NCI-H2081 (cell line): ENCODE measurements around the gene IL24.

Experiments used
- DNase-seq, 2 experiments: peaks; one replicate each; lab custom pipeline; 2025; lab: John Stamatoyannopoulos, UW

IL24 gene

DNA sequence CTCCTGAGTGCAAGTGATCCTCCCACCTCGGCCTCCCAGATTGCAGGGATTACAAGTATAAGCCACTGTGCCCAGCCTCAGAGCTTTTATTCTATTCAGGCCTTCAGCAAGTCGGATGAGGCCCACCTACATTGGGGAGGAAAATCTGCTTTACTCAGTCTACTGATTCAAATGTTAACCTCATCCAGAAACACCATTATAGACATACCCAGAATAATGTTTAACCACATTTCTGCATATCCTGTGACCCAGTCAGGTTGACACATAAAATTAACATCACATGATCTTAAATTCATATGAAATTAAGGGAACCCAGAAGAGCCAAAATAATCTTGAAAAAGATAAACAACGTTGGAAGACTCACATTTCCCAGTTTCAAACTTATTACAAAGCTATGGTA, 16.9 kb upstream of the IL24 start:
- no peak for DNase-seq

GRCh38 chr1:206882555-206882954, 14.7 kb upstream of the IL24 start:
- no peak for DNase-seq

DNA sequence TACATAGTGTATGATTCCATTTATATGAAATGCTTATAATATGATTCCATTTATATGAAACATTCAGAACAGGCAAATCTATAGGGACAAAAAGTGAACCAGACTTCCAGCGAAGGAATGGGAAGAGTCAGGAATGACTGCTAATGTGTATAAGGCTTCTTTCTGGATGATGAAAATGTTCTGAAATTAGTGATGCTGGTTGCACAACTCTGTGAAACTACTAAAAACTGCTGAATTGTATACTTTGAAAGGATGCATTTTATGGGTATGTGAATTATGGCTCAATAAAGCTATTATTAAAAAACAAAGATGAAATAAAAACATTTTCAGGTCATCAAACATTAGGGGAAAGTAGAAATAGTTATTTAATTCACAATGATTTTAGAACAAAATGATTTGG, 14.1 kb upstream of the IL24 start:
- no peak for DNase-seq

- no peak for DNase-seq
Observed at GRCh38 chr1:206883876-206884275, 13.4 kb upstream of the IL24 start.

DNA sequence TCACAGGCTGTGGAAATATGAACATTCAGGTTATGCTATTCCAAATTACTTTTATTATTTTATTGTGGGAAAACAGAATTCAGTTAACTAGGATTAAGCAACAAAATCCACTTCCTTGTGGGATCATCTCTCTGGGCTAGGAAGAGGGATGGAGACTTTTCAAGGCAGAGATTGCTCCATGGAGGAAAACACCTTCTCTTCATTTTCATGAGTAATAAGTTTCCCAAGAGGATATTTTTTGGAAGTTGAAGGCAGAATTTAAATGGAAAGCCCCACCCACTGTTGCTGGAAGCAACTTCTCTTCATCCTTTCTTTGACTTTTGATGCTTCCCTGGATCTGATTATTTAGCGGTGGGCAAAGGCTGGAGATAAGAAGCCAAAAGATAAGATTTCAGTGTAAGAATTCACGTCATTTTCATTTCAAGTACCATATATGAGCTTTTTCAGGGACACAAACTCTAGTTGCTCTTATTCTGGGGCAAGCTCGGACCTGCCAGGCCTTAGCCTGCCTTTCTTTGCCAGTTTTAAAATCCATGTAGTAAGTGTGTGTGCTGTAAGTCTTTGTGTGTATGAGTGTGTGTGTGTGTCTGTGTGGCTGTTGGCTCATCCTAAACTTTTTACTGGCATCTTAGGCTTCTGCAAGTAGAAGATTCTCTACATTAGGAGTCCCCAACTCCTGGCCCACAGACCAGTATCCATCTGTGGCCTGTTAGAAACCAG, 11.7 kb upstream of the IL24 start:
- no peak for DNase-seq

DNA sequence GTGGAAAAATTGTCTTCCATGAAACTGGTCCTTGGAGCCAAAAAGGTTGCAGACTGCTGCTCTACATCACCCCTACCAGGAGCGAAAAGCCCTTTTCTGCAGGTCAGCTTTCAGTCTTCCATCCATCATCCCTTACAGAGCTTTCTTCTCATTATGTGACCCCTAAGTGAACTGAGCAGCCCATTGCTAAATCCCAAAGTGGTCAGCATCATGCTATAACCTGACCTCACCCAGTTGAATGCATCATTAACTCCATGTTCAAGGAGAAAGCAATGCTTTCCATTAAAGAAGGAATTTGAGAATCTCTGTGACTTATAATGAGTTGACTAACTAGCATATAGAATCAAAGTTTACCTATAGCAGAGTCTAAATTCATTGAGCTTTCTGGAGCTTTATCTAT, 10.4 kb upstream of the IL24 start:
- DNase-seq = no peak

GRCh38 chr1:206887701-206888100, 9.5 kb upstream of the IL24 start:
- DNase-seq = no peak

- no peak for DNase-seq
Observed at GRCh38 chr1:206890125-206891060, 6.8 kb upstream of the IL24 start.

DNA sequence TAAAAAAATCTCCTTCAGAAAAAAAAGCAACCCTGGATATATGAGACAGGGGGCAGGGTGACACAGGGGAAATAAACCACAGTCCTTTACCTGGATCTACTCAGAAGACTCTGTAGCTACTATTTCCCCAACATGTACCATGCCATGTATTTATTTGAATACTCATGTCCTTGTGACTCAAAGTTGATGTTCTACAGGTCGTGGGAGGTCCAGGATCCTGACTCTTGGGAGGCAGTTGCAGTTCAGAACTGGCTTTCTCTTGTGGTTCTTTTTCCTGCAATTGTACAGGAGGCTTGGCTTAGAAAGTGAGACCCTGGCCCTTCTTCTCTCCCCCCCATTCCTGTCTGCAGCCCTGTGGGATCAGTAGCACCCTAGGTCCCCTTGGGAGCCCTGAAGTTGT, 5.8 kb upstream of the IL24 start:
- DNase-seq = no peak

- DNase-seq = no peak
Observed at GRCh38 chr1:206892351-206892984, 4.8 kb upstream of the IL24 start.

- DNase-seq = no peak
Observed at GRCh38 chr1:206893380-206893779, 3.9 kb upstream of the IL24 start.

DNA sequence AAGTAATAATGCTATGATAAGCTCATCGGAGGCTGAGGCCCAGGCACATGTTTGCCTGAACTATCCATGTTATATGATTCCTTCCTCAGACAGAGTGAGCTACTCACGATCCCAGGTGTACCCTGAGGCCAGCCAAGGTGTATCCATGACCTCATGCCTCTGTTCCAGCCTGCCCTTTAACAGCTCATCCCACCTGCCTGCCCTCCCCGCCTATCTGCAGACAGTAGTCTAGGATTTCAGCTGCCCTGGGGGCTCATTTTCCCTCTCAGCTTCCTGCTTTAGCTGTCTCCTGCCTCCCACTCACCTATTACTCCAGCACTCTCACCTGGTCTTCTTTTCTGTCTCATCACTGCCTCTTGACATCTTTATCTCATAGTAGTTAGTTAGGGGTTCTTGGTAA, 1.9 kb upstream of the IL24 start:
- peak; percentile 48 to 70 for DNase-seq

GRCh38 chr1:206895837-206896242, 1.4 kb upstream of the IL24 start:
- peak; percentile 22 to 58 for DNase-seq

DNA sequence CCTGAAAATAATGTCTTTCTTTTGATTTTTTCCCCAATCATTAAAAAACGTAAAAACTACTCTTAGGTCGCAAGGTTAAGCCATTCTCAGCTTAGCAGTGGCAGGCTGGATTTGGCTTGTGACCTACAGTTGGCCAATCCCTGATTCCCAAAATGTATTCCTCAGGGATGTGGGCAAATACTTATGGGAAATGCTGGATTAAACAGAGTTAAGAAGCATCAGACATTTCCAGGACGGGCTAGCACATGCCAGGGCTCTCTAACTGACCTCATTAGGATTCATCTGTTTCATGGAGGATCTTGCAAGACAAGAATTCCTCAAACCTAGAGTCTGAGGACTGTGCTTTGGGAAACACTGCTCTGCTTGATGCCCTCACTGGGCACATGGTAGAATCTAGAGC, 982 bp upstream of the IL24 start:
- no peak for DNase-seq

DNA sequence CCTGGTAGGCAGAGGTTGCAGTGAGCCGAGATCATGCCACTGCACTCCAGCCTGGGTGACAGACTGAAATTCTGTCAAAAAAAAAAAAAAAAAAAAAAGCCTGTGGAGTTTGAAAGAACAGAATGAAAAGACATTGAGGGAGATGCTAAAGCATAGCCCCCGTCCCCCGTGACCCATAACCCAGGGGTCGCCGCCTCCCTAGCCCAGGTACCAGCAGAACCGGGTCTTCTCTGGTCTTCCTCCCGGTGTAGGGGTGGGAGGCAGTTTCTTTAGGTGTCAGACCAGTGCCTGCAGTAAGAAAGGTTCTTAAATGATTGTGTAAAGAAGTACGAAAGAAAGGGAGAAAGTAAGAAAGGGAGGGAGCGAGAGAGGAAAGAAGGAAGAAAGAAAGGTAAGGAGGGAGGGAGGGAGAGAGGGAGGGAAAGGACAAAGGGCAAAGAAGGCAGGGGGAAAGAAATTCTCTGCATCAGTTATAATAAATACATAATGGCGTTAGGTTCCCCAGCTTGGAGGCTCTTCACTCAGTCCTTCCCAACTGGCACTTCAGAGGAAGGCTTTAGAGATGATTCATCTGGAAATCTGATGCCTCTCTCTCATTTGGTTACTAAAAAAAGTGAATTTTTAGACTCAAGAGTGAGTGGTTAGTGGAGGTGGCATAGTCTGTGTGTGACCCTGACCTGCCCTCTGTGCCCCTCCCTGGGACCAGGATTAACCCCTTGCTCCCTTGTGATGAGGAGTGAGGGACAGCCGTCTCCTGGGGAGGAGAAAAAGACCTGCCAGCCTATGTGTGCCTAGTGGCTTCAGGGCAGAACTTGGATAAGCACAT, 1.1 kb downstream of the IL24 start:
- DNase-seq = no peak

DNA sequence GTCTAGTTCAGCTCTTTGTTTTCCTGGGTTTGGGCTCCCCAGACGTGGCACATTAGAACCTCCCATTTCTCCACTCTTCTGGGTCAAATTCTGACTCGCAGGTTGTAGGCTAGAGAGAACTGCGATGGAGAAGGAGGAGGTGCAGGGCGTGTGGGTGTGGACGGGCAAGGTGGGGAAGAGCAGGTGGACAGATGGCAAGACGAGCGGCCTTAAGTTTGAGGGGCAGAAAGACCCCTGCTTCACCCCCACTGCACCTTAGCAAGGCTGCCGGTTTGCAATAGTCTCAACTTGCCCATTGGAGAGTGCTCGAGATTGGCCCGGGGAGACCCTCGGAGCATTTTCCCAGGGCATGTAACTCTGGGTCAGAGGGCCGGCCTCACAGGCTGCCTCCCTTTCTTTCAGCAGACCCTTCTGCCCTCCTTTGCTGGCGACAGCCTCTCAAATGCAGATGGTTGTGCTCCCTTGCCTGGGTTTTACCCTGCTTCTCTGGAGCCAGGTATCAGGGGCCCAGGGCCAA, 1.7 kb downstream of the IL24 start:
- DNase-seq = no peak

DNA sequence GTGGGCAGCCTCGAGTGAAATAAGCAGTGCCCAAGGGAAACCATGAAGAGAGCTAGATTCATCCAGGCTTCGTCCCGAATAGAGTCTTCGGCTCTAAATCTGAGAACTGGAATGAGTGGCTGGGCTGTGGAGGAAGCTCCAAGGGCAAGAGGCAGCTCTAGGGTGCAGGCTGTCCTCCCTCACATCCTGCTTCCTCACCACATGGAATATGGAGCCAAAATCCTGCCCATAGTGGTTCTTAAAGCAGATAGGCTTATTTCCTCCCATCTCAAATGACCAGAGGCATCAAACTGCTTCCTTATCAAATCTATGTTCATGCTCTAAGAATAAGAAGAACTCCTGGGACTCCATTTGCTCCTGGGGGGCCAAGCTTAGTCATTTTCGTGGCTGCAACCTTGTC, 2.5 kb downstream of the IL24 start:
- no peak for DNase-seq

GRCh38 chr1:206900149-206900548, 2.9 kb downstream of the IL24 start:
- DNase-seq = no peak

- no peak for DNase-seq
Observed at GRCh38 chr1:206901944-206902343, 4.7 kb downstream of the IL24 start.

- DNase-seq = no peak
Observed at GRCh38 chr1:206902702-206903101, 5.5 kb downstream of the IL24 start.

- DNase-seq = no peak
Observed at GRCh38 chr1:206903687-206904086, 6.4 kb downstream of the IL24 start.
